Measurements from ENCODE around the gene KCNA4. TPM values are rescaled to one million over a fixed set of nuclear protein-coding genes. Genes with fewer than 3 reads are reported as not detected.
"Not testable (repeated sequence)": the region's sequence is repeated elsewhere in the genome, so short reads cannot be mapped to it uniquely, and the experiment has no call there.

The KCNA4 gene
- total RNA-seq, 1 donor from 2014 or later: 1.3 TPM

DNA sequence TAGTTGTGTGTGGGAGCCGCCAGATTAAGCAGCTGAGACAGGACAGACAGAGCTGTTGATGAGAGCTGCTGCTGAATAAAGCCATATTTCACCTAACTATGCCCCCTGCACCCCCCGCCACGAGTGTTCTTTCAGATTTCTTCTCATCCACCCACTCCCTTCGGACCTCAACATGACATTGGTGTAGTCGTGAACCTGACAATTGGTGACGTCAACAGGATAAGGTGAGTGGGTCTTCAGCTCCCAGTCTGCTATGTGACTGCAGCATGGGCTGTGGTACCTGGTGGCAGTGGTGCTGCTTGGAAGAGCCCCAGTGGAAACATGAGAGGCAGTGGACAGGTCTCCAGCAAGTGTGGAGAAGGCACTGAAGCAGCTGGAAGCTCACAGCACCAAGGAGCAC, 28.3 kb upstream of the KCNA4 start:
- H3K4me1 ChIP-seq: no peaks in the 10 kb centered on the region
- Mint-ChIP-seq H3K9me3 (no peaks in the 10 kb centered on the region), H3K4me3 (no peak overlapping the region), H3K36me3 (no peaks in the 10 kb centered on the region), H3K27ac (no peak overlapping the region), H3K4me1 (no peaks in the 10 kb centered on the region), H3K27me3 (ENCODE audit: insufficient read depth, low read depth) (no peaks in the 10 kb centered on the region)
- H3K27me3 ChIP-seq: no peaks in the 10 kb centered on the region
- H4K20me1 ChIP-seq (ENCODE audit: low read depth): no peaks in the 10 kb centered on the region
- no peaks in the 10 kb centered on the region for H3K9me3 ChIP-seq (ENCODE audit: low read depth)
- no peaks in the 10 kb centered on the region for H3F3A ChIP-seq (ENCODE audit: low read depth)
- H2AFZ ChIP-seq (replicated peaks): no peak overlapping the region
- H3K9ac ChIP-seq: no peak overlapping the region
- no peak overlapping the region for H3K27ac ChIP-seq
- DNase-seq (ENCODE audit: low spot score): no peak
- H3K36me3 ChIP-seq: no peaks in the 10 kb centered on the region
- H3K4me3 ChIP-seq: no peak overlapping the region
- no peak for TF ChIP-seq EZH2phosphoT487 (IDR thresholded peaks at IDR 0.05)
- TF ChIP-seq EZH2 (IDR thresholded peaks at IDR 0.05): no peak
- TF ChIP-seq, protein P1, sequence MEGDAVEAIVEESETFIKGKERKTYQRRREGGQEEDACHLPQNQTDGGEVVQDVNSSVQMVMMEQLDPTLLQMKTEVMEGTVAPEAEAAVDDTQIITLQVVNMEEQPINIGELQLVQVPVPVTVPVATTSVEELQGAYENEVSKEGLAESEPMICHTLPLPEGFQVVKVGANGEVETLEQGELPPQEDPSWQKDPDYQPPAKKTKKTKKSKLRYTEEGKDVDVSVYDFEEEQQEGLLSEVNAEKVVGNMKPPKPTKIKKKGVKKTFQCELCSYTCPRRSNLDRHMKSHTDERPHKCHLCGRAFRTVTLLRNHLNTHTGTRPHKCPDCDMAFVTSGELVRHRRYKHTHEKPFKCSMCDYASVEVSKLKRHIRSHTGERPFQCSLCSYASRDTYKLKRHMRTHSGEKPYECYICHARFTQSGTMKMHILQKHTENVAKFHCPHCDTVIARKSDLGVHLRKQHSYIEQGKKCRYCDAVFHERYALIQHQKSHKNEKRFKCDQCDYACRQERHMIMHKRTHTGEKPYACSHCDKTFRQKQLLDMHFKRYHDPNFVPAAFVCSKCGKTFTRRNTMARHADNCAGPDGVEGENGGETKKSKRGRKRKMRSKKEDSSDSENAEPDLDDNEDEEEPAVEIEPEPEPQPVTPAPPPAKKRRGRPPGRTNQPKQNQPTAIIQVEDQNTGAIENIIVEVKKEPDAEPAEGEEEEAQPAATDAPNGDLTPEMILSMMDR (IDR thresholded peaks at IDR 0.05): no peak
- no peak overlapping the region for H3K4me2 ChIP-seq
- no peaks in the 10 kb centered on the region for H3K79me2 ChIP-seq (ENCODE audit: low read depth)

DNA sequence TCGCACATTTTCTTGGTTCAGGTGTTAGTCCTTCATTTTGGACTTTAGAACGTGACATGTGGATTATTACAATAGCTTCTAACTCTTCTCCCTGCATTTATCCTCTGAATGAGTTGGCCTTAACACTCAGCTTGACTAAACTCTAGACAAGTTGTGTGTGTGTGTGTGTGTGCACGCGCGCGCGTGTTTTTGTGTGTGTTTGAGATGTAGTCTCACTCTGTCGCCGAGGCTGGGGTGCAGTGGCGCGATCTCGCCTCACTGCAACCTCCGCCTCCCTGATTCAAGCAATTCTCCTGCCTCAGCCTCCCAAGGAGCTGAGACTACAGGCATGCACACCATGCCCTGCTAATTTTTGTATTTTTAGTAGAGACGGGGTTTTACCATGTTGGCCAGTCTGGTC, 24.3 kb upstream of the KCNA4 start:
- Histone ChIP-seq H2AFZ (replicated peaks) (no peak overlapping the region), H4K20me1 (ENCODE audit: low read depth) (no peaks in the 10 kb centered on the region), H3K79me2 (ENCODE audit: low read depth) (no peaks in the 10 kb centered on the region), H3F3A (ENCODE audit: low read depth) (no peaks in the 10 kb centered on the region), H3K36me3 (no peaks in the 10 kb centered on the region), H3K4me1 (no peaks in the 10 kb centered on the region), H3K27me3 (no peaks in the 10 kb centered on the region), H3K9me3 (ENCODE audit: low read depth) (no peaks in the 10 kb centered on the region), H3K9ac (no peak overlapping the region), H3K4me2 (no peak overlapping the region), H3K4me3 (no peak overlapping the region), H3K27ac (no peak overlapping the region)
- no peaks in the 10 kb centered on the region for H3K36me3 Mint-ChIP-seq
- H3K9me3 Mint-ChIP-seq: no peaks in the 10 kb centered on the region
- H3K27me3 Mint-ChIP-seq (ENCODE audit: insufficient read depth, low read depth): peaks cover 2% of the 10 kb centered on the region
- no peak for DNase-seq (ENCODE audit: low spot score)
- no peak overlapping the region for H3K27ac Mint-ChIP-seq
- TF ChIP-seq EZH2phosphoT487 (IDR thresholded peaks at IDR 0.05): no peak
- no peak for TF ChIP-seq EZH2 (IDR thresholded peaks at IDR 0.05)
- TF ChIP-seq, protein P1 (IDR thresholded peaks at IDR 0.05): no peak
- no peaks in the 10 kb centered on the region for H3K4me1 Mint-ChIP-seq
- no peak overlapping the region for H3K4me3 Mint-ChIP-seq

DNA sequence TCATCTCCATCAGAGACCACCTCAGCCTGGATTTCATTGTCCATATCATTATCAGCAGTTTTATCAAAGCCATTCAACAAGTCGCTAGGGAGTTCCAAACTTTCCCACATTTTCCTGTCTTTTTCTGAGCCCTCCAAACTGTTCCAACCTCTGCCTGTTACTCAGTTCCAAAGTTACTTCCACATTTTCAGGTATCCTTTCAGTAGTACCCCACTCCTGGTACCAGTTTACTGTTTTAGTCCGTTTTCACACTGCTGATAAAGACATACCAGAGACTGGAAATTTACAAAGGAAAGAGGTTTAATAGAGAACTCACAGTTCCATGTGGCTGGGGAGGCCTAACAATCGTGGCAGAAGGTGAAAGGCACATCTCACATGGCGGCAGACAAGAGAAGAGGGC, 17.9 kb upstream of the KCNA4 start:
- not testable (repeated sequence) for H3K27me3 Mint-ChIP-seq (ENCODE audit: insufficient read depth, low read depth); H3K4me1 ChIP-seq; H3K4me1 Mint-ChIP-seq; H3K27ac Mint-ChIP-seq; H3F3A ChIP-seq (ENCODE audit: low read depth); H3K9me3 ChIP-seq (ENCODE audit: low read depth); H4K20me1 ChIP-seq (ENCODE audit: low read depth); H3K79me2 ChIP-seq (ENCODE audit: low read depth); DNase-seq (ENCODE audit: low spot score); H3K4me3 ChIP-seq; H3K4me3 Mint-ChIP-seq; H3K9me3 Mint-ChIP-seq; H3K4me2 ChIP-seq; H3K9ac ChIP-seq; H2AFZ ChIP-seq (replicated peaks); H3K36me3 ChIP-seq; H3K36me3 Mint-ChIP-seq; H3K27ac ChIP-seq
- H3K27me3 ChIP-seq: peaks cover 25% of the 10 kb centered on the region

DNA sequence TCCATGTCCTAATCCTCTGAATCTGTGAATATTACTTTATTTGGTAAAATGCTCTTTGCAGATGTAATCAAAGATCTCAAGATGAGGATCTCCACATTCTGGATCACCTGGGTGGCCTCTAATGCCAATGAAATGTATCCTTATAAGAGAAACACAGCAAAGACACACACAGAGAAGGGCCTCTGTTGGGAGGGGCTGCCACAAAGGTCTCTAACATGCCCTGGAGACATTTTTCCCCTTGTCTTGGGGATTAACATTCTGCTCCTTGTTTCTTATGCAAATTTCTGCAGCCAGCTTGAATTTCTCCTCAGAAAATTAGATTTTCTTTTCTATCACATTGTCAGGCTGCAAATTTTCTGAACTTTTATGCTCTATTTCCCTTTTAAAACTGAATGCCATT, 17.3 kb upstream of the KCNA4 start:
- H3K9me3 ChIP-seq (ENCODE audit: low read depth); H3K4me1 Mint-ChIP-seq; H3F3A ChIP-seq (ENCODE audit: low read depth); H3K9ac ChIP-seq; H3K27me3 Mint-ChIP-seq (ENCODE audit: insufficient read depth, low read depth); H3K9me3 Mint-ChIP-seq; H3K4me2 ChIP-seq; DNase-seq (ENCODE audit: low spot score); H3K4me3 ChIP-seq; H3K27ac Mint-ChIP-seq; H2AFZ ChIP-seq (replicated peaks); H4K20me1 ChIP-seq (ENCODE audit: low read depth); H3K4me3 Mint-ChIP-seq; H3K27ac ChIP-seq; H3K79me2 ChIP-seq (ENCODE audit: low read depth); H3K36me3 Mint-ChIP-seq; H3K4me1 ChIP-seq; H3K36me3 ChIP-seq: not testable (repeated sequence)
- H3K27me3 ChIP-seq: peaks cover 31% of the 10 kb centered on the region
